Measurements from ENCODE around the gene NFKBIE.
"Not testable (repeated sequence)": the region's sequence is repeated elsewhere in the genome, so short reads cannot be mapped to it uniquely, and the experiment has no call there.

The NFKBIE gene

GRCh38 chr6:44265007-44265721 lies at the start of gene NFKBIE:
Gene NFKBIE (minus strand): TSS chr6:44265551. CDS start chr6:44265346, 205 bp downstream.
- DNase-seq, result peak; percentile 42 to 96 (median 84)

GRCh38 chr6:44314657-44315056 lies 49.3 kb upstream of the NFKBIE start:
- not testable (repeated sequence) for DNase-seq

- peak; percentile 9 to 86 (median 66) for DNase-seq
These were observed 47.8 kb upstream of the NFKBIE start, which contains the start of gene AARS2 for GRCh38 chr6:44312901-44313788. Gene AARS2 (minus strand): TSS chr6:44313347. CDS start chr6:44313323, 24 bp downstream.

- DNase-seq, result no peak
These were observed 46.4 kb upstream of the NFKBIE start for GRCh38 chr6:44311767-44312166.

- no peak for DNase-seq
These were observed 46.0 kb upstream of the NFKBIE start for GRCh38 chr6:44311304-44311703.

- DNase-seq, result no peak
These were observed 44.9 kb upstream of the NFKBIE start for GRCh38 chr6:44310241-44310640.

GRCh38 chr6:44309631-44310030 lies 44.3 kb upstream of the NFKBIE start:
- DNase-seq, result no peak

GRCh38 chr6:44309092-44309491 lies 43.7 kb upstream of the NFKBIE start:
- no peak for DNase-seq

- DNase-seq, result no peak
These were observed 41.9 kb upstream of the NFKBIE start for GRCh38 chr6:44307217-44307616.

- no peak for DNase-seq
These were observed 41.4 kb upstream of the NFKBIE start for GRCh38 chr6:44306710-44307109.

- no peak for DNase-seq
These were observed 39.9 kb upstream of the NFKBIE start for GRCh38 chr6:44305200-44305725.

GRCh38 chr6:44304282-44305199 lies 39.2 kb upstream of the NFKBIE start:
- DNase-seq, result peak in 12 of 56 donors; percentile 8 to 34 (median 16)

GRCh38 chr6:44303842-44304241 lies 38.5 kb upstream of the NFKBIE start:
- no peak for DNase-seq

GRCh38 chr6:44302856-44303255 lies 37.5 kb upstream of the NFKBIE start:
- DNase-seq, result no peak

GRCh38 chr6:44301782-44302564 lies 36.6 kb upstream of the NFKBIE start:
- no peak for DNase-seq

- DNase-seq, result no peak
These were observed 35.8 kb upstream of the NFKBIE start for GRCh38 chr6:44301106-44301505.

GRCh38 chr6:44300292-44300823 lies 35.0 kb upstream of the NFKBIE start:
- DNase-seq, result no peak

GRCh38 chr6:44298864-44299263 lies 33.5 kb upstream of the NFKBIE start:
- no peak for DNase-seq

GRCh38 chr6:44298055-44298803 lies 32.9 kb upstream of the NFKBIE start:
- peak in 3 of 56 donors; percentile 12 to 31 (median 18) for DNase-seq

Measured in amygdala (tissue), 56 donors.